ENCODE results near the gene RTN4R.
"Not testable (repeated sequence)": the region's sequence is repeated elsewhere in the genome, so short reads cannot be mapped to it uniquely, and the experiment has no call there.

Gene RTN4R

GRCh38 chr22:20271114-20271994 lies 3.2 kb upstream of the RTN4R start:
- DNase-seq = no peak

DNA sequence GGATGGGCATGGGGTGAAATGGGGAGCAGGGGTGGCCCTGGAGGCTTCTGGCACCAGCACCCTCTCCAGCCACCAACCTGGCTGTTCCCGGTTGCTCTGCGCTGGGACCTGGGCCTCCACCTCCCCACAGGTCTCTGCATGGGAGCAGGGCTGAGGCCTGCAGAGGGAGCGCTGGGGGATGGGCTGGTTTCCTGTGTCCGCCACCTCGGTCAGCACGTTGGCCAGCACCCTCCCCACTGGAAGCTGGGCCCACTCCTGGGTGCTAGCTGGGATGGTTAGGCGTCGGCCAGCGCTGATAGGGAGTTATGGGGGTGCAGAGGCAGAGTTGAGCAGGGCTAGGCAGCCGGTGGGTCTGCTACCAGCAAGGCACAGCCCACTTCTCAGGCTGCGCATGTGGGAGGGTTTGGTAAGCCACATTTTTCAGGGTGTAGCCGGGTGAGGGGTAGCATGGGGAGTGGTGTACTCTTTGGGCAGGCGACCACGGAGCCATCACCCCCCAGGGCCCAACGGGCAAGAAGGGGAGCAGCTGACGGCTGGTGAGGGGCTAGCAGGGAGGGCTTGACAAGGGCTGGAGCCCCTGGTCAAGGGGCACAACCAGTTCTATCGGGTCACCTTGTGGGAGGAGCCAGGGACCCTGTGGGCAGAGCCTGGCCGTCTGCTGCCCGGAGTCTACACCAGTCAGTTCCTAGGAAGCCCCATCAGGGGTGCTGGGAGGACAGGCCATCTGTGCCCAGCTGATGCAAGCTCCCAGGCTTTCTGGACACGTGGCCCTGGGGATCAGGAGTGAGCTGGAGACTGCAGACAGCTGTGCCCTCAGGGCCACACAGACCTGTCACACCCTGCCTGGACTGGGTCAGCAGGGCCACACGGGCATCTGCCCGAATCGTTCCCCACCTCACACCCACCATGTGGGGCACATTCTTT lies 2.3 kb upstream of the RTN4R start:
- DNase-seq = not testable (repeated sequence)

DNA sequence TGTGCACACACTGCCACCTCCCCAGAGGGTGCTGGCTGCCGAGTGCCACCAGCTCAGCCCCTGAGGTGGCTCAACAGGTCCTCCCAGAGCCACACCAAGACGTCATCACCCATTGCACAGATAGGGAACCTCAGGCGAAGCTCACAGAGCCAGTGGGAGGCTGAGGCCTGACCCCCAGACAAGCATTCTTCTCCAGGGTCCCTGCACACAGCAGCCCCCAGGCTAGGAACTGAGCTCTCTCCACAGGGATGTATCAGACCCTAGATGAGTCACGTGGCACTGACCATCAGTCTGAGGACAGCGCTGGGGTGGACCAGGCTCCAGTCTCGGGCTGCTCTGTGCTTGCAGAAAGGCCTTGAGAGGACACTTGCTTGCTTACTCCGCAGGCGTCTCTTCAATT lies 1.6 kb upstream of the RTN4R start:
- not testable (repeated sequence) for DNase-seq

DNA sequence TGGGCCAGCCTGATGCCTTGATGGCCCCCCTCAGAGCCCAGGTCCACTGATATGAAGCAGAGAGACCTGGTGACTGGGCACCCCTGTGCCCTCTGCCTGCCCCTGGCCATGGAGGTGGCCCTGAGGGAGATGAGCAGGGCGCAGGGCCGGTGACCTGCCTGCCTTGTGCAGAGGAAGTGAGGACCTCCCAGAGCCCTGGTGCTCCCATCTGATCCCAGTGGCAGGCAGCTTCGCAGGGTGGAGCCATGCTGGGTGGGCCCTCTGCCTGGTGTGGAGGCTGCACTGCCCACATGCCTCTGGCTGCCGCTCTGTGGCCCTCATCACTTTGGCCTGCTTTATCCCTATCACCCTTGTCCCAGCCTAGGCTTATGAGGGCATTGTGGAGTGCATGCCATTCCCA lies 1.1 kb upstream of the RTN4R start:
- DNase-seq = not testable (repeated sequence)

DNA sequence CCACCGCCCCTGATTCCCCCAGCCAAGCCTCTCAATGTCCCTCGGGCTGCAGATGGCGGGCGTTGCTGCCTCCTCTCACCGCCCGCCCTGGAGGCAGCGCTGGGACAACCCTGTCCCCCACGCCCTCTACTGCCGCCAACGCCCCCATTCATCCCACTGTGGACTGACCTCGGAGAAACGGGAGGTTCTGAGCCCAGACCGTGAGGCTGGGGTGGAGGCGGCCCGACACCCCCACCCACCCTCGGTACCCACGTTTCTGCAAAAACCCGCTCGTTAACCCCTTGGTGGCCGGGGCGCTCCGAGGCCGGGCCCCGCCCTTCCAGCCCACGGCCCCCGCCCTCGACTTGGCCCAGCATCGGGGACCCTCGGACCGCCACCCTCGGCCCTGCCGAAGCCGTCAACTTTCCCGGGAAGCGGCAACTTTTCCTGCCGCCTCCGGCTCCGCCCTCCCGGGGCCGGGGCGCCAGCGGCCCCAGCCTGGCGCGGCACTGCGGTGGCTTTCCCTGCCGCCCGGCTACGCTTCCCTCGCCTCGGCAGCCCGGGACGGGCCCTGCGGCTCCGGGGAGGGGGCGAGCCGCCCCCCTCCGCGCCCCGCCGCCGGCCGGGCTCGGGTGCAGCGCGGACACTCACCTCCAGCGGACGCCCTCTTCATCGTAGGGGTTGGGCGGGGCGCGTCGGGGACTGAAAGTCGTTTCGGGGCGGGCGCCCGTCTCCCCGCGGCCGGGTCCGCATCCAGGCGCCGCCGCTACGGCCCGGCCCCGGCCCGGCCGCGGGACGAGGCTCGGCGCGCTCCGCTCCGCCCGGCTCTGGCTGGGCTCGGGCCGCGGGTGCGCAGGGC lies 458 bp downstream of the RTN4R start:
- no peak for DNase-seq

GRCh38 chr22:20266667-20267440 lies 1.3 kb downstream of the RTN4R start:
- not testable (repeated sequence) for DNase-seq

GRCh38 chr22:20265772-20266666 lies 2.1 kb downstream of the RTN4R start:
- DNase-seq = not testable (repeated sequence)

DNA sequence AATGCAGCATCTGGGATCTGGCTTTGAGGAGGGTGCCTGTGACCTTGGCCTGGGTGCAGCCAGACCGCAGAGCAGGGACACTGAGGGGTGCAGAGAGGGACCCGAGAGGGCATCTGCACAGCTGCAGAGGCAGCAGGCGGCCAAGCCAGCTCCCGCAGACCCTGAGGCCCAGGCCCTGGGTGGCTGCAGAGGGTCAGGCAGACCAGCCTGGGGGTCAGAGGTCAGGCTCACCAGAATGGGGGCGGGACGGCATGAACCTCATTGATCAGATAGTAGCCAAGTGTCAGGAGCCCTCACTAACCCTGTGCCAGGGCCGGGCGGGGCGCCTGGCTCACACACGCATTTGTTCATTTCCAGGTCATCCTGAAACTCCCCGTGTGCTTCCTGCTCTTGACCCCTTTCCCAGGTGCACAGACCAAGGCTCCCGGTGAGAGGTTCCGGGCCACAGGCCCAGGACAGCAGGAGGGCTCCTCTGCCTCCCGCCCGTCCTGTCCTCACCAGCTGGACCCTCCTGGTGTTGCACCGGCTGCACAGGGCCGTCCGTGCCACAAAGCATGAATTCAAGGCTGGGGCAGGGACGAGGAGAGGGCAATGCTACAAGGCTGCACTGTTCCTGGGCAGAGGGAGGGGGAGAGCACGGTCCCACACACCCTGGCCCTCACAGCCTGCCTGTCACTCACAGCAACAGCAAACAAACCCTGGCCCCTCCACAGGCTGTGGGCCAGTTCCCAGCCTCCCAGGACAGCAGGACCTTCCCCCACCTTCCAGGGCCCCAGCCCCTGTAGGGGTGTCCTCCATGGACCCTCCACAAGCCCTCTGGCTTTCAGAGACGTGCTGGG lies 3.3 kb downstream of the RTN4R start:
- DNase-seq = no peak

- not testable (repeated sequence) for DNase-seq
These were observed 4.5 kb downstream of the RTN4R start for GRCh38 chr22:20263404-20264281.

DNA sequence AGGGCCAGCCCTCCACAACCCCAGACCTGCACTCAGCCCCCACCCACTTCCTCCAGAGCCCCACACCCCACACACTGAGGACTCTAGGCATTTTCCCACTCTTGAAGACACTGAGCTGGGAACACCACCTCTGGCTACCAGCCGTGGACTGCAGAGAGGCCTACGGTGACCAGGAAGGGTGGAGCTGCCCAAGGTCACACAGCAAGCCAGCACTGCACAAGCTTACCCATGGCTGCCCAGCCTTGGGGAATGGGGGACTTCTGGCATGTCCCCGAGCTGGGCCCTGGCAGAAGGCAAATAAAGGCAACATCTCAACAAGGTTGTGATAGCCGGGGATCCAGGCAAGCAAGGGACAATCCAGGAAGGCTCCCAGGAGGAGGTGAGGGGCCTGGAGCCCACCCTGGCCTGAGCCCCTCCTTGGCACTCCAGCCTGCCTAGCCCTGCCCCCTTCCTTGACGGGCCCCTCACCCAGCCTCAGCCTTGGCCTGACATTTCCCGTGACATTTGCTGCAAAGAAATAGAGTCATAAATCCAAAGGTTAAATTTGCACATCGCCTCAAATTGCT lies 5.5 kb downstream of the RTN4R start:
- DNase-seq = no peak

DNA sequence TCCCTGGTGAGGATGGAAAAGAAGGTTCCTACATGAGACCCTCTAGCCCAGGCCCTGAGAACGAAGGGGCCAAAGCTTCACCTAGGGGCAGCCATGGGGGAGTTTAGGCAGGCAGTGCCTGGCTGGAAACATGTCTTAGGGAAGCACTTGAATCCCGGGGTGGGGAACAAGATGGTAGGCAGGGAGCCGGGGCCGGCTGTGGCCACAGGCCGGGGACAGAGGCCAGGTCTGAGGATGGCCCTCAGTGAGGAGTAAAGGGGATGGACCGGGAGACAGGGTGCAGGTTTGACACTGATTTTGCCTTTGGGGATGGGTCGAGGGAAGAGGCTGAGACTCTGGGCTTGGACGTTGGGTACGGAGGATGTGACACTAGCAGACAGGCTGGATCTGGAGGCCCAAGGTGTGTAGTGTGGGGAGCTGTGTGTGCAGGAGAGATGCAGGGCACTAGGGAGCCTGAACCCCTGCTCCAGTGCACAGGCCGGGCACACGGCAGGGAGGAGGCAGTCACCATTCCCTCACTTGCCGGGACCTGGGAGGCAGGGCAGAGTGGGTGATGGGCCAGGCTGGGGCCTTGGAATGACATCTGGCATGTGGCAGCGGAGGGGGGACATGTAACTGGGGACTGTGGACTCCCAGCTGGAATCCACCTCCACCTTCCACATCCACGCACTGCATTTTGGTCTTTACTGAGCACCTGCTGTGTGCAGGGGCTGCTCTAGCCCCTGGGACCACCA lies 6.1 kb downstream of the RTN4R start:
- no peak for DNase-seq

- no peak for DNase-seq
These were observed 7.9 kb downstream of the RTN4R start for GRCh38 chr22:20260071-20260765.

DNA sequence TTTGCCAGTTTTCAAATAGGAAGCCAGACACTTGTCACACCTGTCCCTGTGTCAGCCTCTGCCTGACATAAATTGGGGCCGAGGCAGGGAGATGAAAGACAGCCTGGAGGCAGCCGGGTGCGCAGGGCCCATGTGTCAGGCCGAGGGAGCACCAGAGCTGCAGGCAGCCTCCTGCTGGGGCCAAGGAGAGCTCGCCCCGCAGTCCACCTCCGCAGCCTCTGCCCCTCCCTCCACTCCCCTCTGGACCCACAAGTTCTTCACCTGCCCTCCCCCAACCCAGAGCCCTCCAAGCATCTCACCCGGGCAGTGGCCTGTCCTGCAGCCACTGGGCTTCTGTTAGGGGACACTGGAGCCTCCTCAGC lies 8.8 kb downstream of the RTN4R start:
- no peak for DNase-seq

GRCh38 chr22:20258584-20259326 lies 9.4 kb downstream of the RTN4R start:
- peak; percentile 19 for DNase-seq

DNA sequence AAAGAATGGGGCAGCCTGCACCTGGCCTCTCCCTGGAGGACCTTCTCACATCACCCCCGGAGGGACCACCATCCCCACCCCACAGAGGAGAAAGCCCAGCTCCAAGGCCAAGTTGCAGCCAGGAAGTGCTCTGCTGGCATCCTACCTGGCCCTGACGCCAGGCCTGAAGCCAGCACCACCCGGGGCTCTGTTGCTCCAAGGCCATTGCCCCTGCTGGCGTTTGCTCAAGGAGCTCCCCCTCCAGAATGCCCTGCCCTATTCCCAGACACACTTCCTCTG lies 10.2 kb downstream of the RTN4R start:
- no peak for DNase-seq

DNA sequence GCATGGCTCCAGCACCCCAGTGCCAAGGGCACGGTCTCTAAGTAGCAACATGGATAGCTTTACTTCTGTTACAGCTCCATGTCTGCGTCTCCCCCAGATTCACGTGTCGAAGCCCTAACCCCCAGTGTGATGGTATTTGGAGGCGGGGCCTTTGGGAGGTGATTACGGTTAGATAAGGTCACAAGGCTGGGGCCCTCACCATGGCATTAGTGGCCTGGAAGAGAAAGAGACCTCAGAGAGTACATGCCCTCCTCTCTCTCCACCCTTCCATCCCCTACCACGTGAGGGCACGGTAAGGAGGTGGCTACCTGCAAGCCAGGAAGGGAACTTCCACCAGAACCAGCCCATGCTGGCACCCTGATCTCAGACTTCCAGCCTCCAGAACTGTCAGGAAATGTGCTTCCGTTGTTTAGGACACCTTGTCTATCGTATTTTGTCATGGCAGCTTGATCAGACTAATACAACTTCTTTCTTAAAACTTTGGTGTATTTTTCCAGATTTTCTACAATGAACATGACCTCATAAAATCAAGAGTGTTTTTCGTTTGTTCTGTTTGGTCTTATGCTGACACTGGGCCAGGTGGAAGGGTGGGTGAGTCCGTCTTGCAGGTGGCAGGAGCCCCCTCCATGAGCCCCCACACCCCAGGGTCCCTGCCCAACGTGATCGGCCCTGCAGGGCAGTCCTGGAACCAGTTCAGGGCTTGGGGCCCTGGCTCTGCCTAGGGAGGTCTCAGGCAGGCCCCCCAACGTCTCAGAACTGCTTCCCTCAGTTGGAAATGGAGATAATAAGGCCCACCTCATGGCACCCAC lies 10.7 kb downstream of the RTN4R start:
- DNase-seq = no peak
